SK-MEL-5 (cell line): ENCODE results near the gene NRG2. TPM values are rescaled to one million over a fixed set of nuclear protein-coding genes. Genes with fewer than 3 reads are reported as not detected.

Experiments used
- DNase-seq: peaks from one replicate; pipeline ENCODE4 v3.0.0-alpha.2; 2016; ENCODE audit warnings: low read depth, low spot score
- in situ Hi-C: cut with HindIII; loops from 2 replicates; pipeline ENCODE4 v1.10.0; 2016; ENCODE audit warnings: low sequenced_read_pairs, high pct_unique_total_duplicates, low pct_unique_long_range_greater_than_20kb
- polyA plus RNA-seq, 2 experiments: library from polyadenylated mRNA; depleted of rRNA; stranded (reverse); fragments of >200 nt; gene quantifications; 2 replicates each; pipeline ENCODE4 v1.2.3, GENCODE V29; 2015
- total RNA-seq: library from RNA; depleted of rRNA; stranded (reverse); fragments of >200 nt; shearing (Covaris generic); gene quantifications from 2 replicates; pipeline ENCODE4 v1.2.3, GENCODE V29; 2014; rRNA removed

Gene NRG2
- 7.3 and 7.8 TPM in 2 replicates for total RNA-seq
- polyA plus RNA-seq (2015; cell fraction: cytosol; rRNA removed) = 8.5 and 9.5 TPM in 2 replicates
- polyA plus RNA-seq (2015; cell fraction: nucleus; rRNA removed) = 12.1 and 15.1 TPM in 2 replicates

GRCh38 chr5:140042643-140043507 lies at the start of gene NRG2:
NRG2 (minus strand) TSS chr5:140043299.
- in situ Hi-C loops = no loop called here
- DNase-seq = peak; percentile 83

GRCh38 chr5:140090251-140090650 lies 47.2 kb upstream of the NRG2 start:
- DNase-seq = no peak
- in situ Hi-C loops = no loop called here

- in situ Hi-C loops = no loop called here
These were observed 41.4 kb upstream of the NRG2 start for GRCh38 chr5:140084541-140084940.

GRCh38 chr5:140083650-140084049 lies 40.6 kb upstream of the NRG2 start:
- no peak for DNase-seq
- in situ Hi-C loops = no loop called here

More at GRCh38 chr5:140084541-140084940, 41.4 kb upstream of the NRG2 start:
- no peak for DNase-seq

GRCh38 chr5:140083120-140083519 lies 40.0 kb upstream of the NRG2 start:
- in situ Hi-C loops = no loop called here
- no peak for DNase-seq

- DNase-seq = no peak
- in situ Hi-C loops = no loop called here
These were observed 33.7 kb upstream of the NRG2 start for GRCh38 chr5:140076788-140077187.

GRCh38 chr5:140076142-140076541 lies 33.0 kb upstream of the NRG2 start:
- in situ Hi-C loops = no loop called here
- no peak for DNase-seq

- in situ Hi-C loops = no loop called here
- peak; percentile 46 for DNase-seq
These were observed 32.3 kb upstream of the NRG2 start for GRCh38 chr5:140075371-140075770.

GRCh38 chr5:140073296-140073695 lies 30.2 kb upstream of the NRG2 start:
- in situ Hi-C loops = no loop called here

GRCh38 chr5:140072812-140073211 lies 29.7 kb upstream of the NRG2 start:
- DNase-seq = no peak
- in situ Hi-C loops = no loop called here

More at GRCh38 chr5:140073296-140073695, 30.2 kb upstream of the NRG2 start:
- DNase-seq = peak; percentile 30

GRCh38 chr5:140060816-140061215 lies 17.7 kb upstream of the NRG2 start:
- no peak for DNase-seq
- in situ Hi-C loops = no loop called here

- in situ Hi-C loops = no loop called here
These were observed 15.3 kb upstream of the NRG2 start for GRCh38 chr5:140058212-140058932.

GRCh38 chr5:140056880-140057279 lies 13.8 kb upstream of the NRG2 start:
- DNase-seq = no peak
- in situ Hi-C loops = no loop called here

More at GRCh38 chr5:140058212-140058932, 15.3 kb upstream of the NRG2 start:
- no peak for DNase-seq

GRCh38 chr5:140055152-140055551 lies 12.1 kb upstream of the NRG2 start:
- DNase-seq = no peak
- in situ Hi-C loops = no loop called here

GRCh38 chr5:140054086-140054689 lies 11.1 kb upstream of the NRG2 start:
- in situ Hi-C loops = no loop called here
- no peak for DNase-seq

- no peak for DNase-seq
- in situ Hi-C loops = no loop called here
These were observed 8.9 kb upstream of the NRG2 start for GRCh38 chr5:140051950-140052349.

- DNase-seq = no peak
- in situ Hi-C loops = no loop called here
These were observed 6.6 kb upstream of the NRG2 start for GRCh38 chr5:140049713-140050112.

GRCh38 chr5:140049205-140049604 lies 6.1 kb upstream of the NRG2 start:
- no peak for DNase-seq
- in situ Hi-C loops = no loop called here
